A549 (cell line): ENCODE data around the gene RAB4B. TPM values are rescaled to one million over a fixed set of nuclear protein-coding genes. Genes with fewer than 3 reads are reported as not detected.
A peak's percentile ranks its signal among the peaks of the same experiment; 100 is the strongest.

Experiments used
- ATAC-seq, 2 experiments: fragments of 200-7000 bp in 1 of 2; fragments of >200 bp in 1 of 2; cut with Nextera tagmentation in 1 of 2; cut with Tn5 transposase in 1 of 2; 3 replicates each; pipeline versions ENCODE4 v1.8.0 to v1.9.1; 2018 to 2020; ENCODE audit warnings: mild to moderate bottlenecking in 1 of 2, moderate library complexity in 1 of 2
- CTCF ChIA-PET: fragments of 300-600 bp; sonication (Branson Sonifier 250); formaldehyde crosslinking; extraction: SDS; loops from one replicate; lab custom pipeline; 2021; ENCODE audit warnings: antibody characterized with exemption, inconsistent platforms; lab: Yijun Ruan, JAX
- POLR2A ChIA-PET: fragments of 350-600 bp; formaldehyde crosslinking; extraction: SDS; loops from one replicate; lab custom pipeline; 2021; ENCODE audit warnings: antibody characterized with exemption, inconsistent platforms; lab: Yijun Ruan, JAX
- DNase-seq, 2 experiments: peaks; one replicate each; pipeline versions ENCODE4 v3.0.0 to v3.0.0-alpha.2; 2011 to 2016; ENCODE audit warnings: low read depth in 1 of 2, low spot score in 1 of 2
- FAIRE-seq: peaks from 2 replicates; lab custom pipeline; 2011; peaks lifted over from hg19 to GRCh38; lab: Jason Lieb, UNC
- H3K27ac ChIP-seq, 2 experiments: fragments of >200 bp; sonication (Bioruptor Twin); formaldehyde crosslinking; 3 replicates each; pipeline ENCODE4 v1.5.1; 2016 to 2017
- H3K4me1 ChIP-seq: fragments of >200 bp; sonication (Bioruptor Twin); formaldehyde crosslinking; 3 replicates; pipeline ENCODE4 v1.6.1; 2016
- H3K4me2 ChIP-seq: fragments of >200 bp; sonication (Bioruptor Twin); formaldehyde crosslinking; 3 replicates; pipeline ENCODE4 v1.6.1; 2016
- H3K4me3 ChIP-seq: fragments of >200 bp; sonication (Bioruptor Twin); formaldehyde crosslinking; 3 replicates; pipeline ENCODE4 v1.5.1; 2016
- H3K9me3 ChIP-seq: fragments of >200 bp; sonication (Bioruptor Twin); formaldehyde crosslinking; 3 replicates; pipeline ENCODE4 v1.6.1; 2016
- FOSL2 ChIP-seq, 2 experiments: fragments of 450-650 bp in 1 of 2; fragments of >200 bp in 1 of 2; sonication (Bioruptor Twin) in 1 of 2; formaldehyde crosslinking; IDR thresholded peaks; 2 replicates each; pipeline versions ENCODE4 v1.5.0 to v1.6.1; 2016 to 2020; ENCODE audit warnings: mild to moderate bottlenecking in 1 of 2, moderate library complexity in 1 of 2
- HOXB5 ChIP-seq: fragments of 250-450 bp; sonication (Bioruptor Pico); IDR thresholded peaks from 2 replicates; pipeline ENCODE4 v1.5.0; 2020; ENCODE audit warnings: mild to moderate bottlenecking, moderate library complexity
- MAFK ChIP-seq: fragments of 450-650 bp; IDR thresholded peaks from 2 replicates; pipeline ENCODE4 v1.6.1; 2014; ENCODE audit not compliant: partially characterized antibody
- POLR2AphosphoS2 ChIP-seq: conservative IDR thresholded peaks from 2 replicates; pipeline ENCODE4 v1.6.1; 2012; ENCODE audit warnings: low read length, improper control_type of control experiment, inconsistent platforms
- TP53 ChIP-seq: fragments of 250-450 bp; sonication (Bioruptor Pico); IDR thresholded peaks from 2 replicates; pipeline ENCODE4 v1.5.0; 2021; ENCODE audit warnings: mild to moderate bottlenecking, moderate library complexity
- ZC3H11A ChIP-seq: fragments of 450-650 bp; IDR thresholded peaks from 2 replicates; pipeline ENCODE4 v1.6.1; 2014; ENCODE audit warnings: antibody characterized with exemption, mild to moderate bottlenecking
- ZFP36 ChIP-seq: fragments of 450-650 bp; IDR thresholded peaks from 2 replicates; pipeline ENCODE4 v1.6.1; 2014; ENCODE audit warnings: borderline replicate concordance; ENCODE audit not compliant: partially characterized antibody
- WGBS: methylation state at CpG from one replicate; pipeline ENCODE4 v1.1.6; 2017; ENCODE audit errors: missing lambda C conversion rate; 5-methylcytosine and 5-hydroxymethylcytosine counted together
- polyA plus RNA-seq, 4 experiments: library from polyadenylated mRNA; depleted of rRNA in 3 of 4; stranded (reverse); fragments of >200 nt; fragmentation: RNase III in 1 of 4; extraction: RNeasy Plus Mini Kit Qiagen cat#74134 plus additional on column Dnase treatment in 1 of 4; gene quantifications; 2 replicates in 3 of 4; 3 replicates in 1 of 4; pipeline ENCODE4 v1.2.3, GENCODE V29; 2011 to 2017
- TF ChIP-seq, protein P1 (sequence below): fragments of 250-450 bp; sonication (Bioruptor Pico); IDR thresholded peaks from 2 replicates; pipeline ENCODE4 v1.5.0; 2020; ENCODE audit warnings: low read depth, mild to moderate bottlenecking, moderate library complexity
- TF ChIP-seq, protein P2 (sequence below): fragments of 150-350 bp; IDR thresholded peaks from 2 replicates; pipeline ENCODE4 v1.6.1; 2014; ENCODE audit warnings: low read depth, mild to moderate bottlenecking, low read length
- TF ChIP-seq, protein P3 (sequence below): fragments of 450-650 bp; IDR thresholded peaks from 2 replicates; pipeline ENCODE4 v1.6.1; 2014; ENCODE audit warnings: antibody characterized with exemption

RAB4B gene
- polyA plus RNA-seq, 2 of the 4 experiments (the other 2 are of a cell fraction): 20.7 to 22.9 TPM

DNA sequence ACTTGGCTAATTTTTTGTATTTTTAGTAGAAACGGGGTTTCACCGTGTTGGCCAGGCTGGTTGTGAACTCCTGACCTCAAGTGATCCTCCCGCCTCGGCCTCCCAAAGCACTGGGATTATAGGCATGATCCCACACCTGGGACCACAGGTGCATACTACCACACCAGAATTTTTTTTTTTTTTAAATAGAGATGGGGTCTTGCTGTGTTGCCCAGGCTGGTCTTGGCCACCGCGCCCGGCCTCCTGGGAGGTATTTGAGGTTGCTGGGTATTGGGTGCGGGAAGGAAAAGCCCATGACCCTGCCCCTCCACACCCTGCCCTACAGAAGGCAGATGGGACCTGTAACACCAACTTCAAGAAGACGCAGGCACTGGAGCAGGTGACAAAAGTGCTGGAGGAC is 41.4 kb upstream of the RAB4B start:
- Histone ChIP-seq H3K4me3 (no peak overlapping the region), H3K4me1 (no peaks in the 10 kb centered on the region), H3K27ac (no peak overlapping the region), H3K4me2 (no peak overlapping the region), H3K9me3 (no peaks in the 10 kb centered on the region)
- ChIA-PET POLR2A (interaction anchor here (1.2 kb wide), 1 partner anchor 14 kb away, joined by 3 read pairs; the partner anchor contains the start of gene ACTMAP), CTCF (interaction anchor here (1.0 to 17.9 kb wide), 5 partner anchors 7 to 74 kb away, joined by 3 to 199 read pairs (median 4); partner anchors contain the start of genes ACTMAP and SNRPA)
- TF ChIP-seq HOXB5 (CRISPR knock-in tag): no peak
- TF ChIP-seq, protein P1, sequence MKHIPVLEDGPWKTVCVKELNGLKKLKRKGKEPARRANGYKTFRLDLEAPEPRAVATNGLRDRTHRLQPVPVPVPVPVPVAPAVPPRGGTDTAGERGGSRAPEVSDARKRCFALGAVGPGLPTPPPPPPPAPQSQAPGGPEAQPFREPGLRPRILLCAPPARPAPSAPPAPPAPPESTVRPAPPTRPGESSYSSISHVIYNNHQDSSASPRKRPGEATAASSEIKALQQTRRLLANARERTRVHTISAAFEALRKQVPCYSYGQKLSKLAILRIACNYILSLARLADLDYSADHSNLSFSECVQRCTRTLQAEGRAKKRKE (CRISPR knock-in tag): no peak
- TF ChIP-seq ZC3H11A: no peak
- no peak for TF ChIP-seq TP53 (CRISPR knock-in tag)
- TF ChIP-seq, protein P2, sequence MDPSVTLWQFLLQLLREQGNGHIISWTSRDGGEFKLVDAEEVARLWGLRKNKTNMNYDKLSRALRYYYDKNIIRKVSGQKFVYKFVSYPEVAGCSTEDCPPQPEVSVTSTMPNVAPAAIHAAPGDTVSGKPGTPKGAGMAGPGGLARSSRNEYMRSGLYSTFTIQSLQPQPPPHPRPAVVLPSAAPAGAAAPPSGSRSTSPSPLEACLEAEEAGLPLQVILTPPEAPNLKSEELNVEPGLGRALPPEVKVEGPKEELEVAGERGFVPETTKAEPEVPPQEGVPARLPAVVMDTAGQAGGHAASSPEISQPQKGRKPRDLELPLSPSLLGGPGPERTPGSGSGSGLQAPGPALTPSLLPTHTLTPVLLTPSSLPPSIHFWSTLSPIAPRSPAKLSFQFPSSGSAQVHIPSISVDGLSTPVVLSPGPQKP: no peak
- TF ChIP-seq, all 56 proteins: peak for 0
- ATAC-seq (no peak), FAIRE-seq (no peak), DNase-seq (no peak)
- 87% methylated on average over 9 of the region's 9 CpGs for WGBS

DNA sequence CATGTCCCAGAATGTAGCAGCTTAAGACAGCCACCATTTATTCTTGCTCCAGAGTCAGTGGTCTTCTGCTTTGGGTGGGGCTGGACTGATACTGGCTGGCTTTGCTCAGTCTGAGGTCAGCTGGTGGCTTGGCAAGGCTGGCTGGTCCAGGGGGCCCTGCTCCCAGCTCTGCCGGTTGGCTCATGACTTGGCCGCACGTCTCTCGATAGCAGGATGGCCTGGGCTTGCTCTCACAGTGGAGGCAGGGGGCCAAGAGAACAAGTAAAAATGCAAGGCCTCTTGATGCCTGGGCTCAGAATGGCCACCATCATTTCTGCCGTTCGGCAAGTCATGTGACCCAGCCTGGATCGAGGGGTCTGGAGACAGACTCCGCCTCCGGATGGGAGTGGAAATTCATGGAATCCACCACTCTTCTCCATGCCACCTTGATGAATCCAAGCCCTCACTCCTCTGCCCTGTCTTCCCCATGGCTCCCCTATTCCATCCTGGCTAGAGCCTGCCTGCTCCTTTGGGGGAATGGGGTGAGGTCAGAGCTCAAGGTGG is 40.9 kb upstream of the RAB4B start:
- DNase-seq (no peak), FAIRE-seq (no peak), ATAC-seq (no peak)
- H3K4me2 ChIP-seq: no peak overlapping the region
- H3K27ac ChIP-seq: no peak overlapping the region
- ChIA-PET CTCF (interaction anchor here (1.0 to 17.9 kb wide), 5 partner anchors 6 to 74 kb away, joined by 3 to 199 read pairs (median 4); partner anchors contain the start of genes ACTMAP, RAB4B and SNRPA), POLR2A (interaction anchor here (1.2 kb wide), 1 partner anchor 13 kb away, joined by 3 read pairs; the partner anchor contains the start of gene ACTMAP)
- 93% methylated on average over 9 of the region's 9 CpGs for WGBS
- H3K4me3 ChIP-seq: no peak overlapping the region
- no peaks in the 10 kb centered on the region for H3K9me3 ChIP-seq
- TF ChIP-seq, protein P3, sequence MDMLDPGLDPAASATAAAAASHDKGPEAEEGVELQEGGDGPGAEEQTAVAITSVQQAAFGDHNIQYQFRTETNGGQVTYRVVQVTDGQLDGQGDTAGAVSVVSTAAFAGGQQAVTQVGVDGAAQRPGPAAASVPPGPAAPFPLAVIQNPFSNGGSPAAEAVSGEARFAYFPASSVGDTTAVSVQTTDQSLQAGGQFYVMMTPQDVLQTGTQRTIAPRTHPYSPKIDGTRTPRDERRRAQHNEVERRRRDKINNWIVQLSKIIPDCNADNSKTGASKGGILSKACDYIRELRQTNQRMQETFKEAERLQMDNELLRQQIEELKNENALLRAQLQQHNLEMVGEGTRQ: 0 out of 2 replicates have a peak, but pooled peaks have one; percentile 14
- TF ChIP-seq FOSL2 (IDR thresholded peaks at IDR 0.05) (no peak), FOSL2 (CRISPR knock-in tag; IDR thresholded peaks at IDR 0.05) (no peak)
- H3K4me1 ChIP-seq: no peaks in the 10 kb centered on the region

DNA sequence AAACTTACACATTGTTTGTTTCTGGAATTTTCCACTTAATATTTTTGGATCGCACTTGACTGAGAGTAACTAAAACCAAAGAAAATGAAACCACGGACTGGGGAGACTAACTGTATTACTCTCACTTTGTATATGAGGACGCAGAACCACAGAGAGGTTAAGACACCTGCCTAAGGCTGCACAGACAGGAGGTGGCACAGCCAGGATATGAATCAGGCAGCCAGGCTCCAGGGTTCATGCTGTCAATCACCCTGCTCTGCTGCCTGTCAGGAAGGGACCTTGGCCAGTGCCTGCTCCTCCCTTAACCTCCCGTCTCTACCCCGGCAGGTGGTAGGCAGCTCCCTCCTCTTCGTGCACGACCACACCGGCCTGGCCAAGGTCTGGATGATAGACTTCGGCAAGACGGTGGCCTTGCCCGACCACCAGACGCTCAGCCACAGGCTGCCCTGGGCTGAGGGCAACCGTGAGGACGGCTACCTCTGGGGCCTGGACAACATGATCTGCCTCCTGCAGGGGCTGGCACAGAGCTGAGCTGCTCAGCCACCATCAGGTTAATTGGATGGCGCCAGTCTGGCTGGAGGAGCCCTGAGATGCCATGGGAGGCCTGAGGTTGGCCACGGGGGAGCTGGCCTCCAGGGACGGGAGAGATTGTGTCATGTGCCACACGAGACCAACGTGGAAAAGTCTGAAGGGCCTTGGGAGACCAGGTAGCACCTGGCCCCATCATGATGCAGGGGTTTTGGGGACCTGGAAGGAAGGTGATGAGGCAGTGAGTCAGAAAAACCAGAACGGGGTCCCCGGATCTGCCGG is 38.8 kb upstream of the RAB4B start:
- Histone ChIP-seq H3K4me1 (no peaks in the 10 kb centered on the region), H3K27ac (no peak overlapping the region)
- WGBS: 87% methylated on average over 22 of the region's 22 CpGs
- ATAC-seq: peak; percentile 2 to 13; a peak in 3 of 6 replicates
- TF ChIP-seq MAFK: no peak
- TF ChIP-seq ZFP36: peak; percentile 64
- 0 out of 2 replicates have a peak, but pooled peaks have one; percentile 1 for TF ChIP-seq POLR2AphosphoS2
- TF ChIP-seq, all 56 proteins: peak for 2
- no peak for FAIRE-seq
- POLR2A ChIA-PET: interaction anchor here (1.0 to 1.2 kb wide), 2 partner anchors 11 to 22 kb away, joined by 3 to 4 read pairs; partner anchors contain the start of genes ACTMAP, COQ8B and ITPKC
- CTCF ChIA-PET: interaction anchor here (0.5 to 15.8 kb wide), 8 partner anchors 10 to 214 kb away, joined by 3 to 199 read pairs (median 4); partner anchors contain the start of gene ACTMAP
- DNase-seq: no peak
- no peak overlapping the region for H3K4me2 ChIP-seq
- H3K4me3 ChIP-seq: no peak overlapping the region
- H3K9me3 ChIP-seq: no peaks in the 10 kb centered on the region
